ENCODE data around the gene MRPL34.

The MRPL34 gene

GRCh38 chr19:17325881-17326594 lies 20.4 kb downstream of the MRPL34 start:
- DNase-seq (ENCODE audit: insufficient read length, low spot score): no peak
- FAIRE-seq: no peak
- TF ChIP-seq POLR2A (IDR thresholded peaks at IDR 0.05; ENCODE audit: low read depth, low read length): no peak

- DNase-seq (ENCODE audit: insufficient read length, low spot score): no peak
- no peak for FAIRE-seq
- no peak for TF ChIP-seq POLR2A (IDR thresholded peaks at IDR 0.05; ENCODE audit: low read depth, low read length)
These were observed 20.9 kb downstream of the MRPL34 start for GRCh38 chr19:17326595-17326966.

DNA sequence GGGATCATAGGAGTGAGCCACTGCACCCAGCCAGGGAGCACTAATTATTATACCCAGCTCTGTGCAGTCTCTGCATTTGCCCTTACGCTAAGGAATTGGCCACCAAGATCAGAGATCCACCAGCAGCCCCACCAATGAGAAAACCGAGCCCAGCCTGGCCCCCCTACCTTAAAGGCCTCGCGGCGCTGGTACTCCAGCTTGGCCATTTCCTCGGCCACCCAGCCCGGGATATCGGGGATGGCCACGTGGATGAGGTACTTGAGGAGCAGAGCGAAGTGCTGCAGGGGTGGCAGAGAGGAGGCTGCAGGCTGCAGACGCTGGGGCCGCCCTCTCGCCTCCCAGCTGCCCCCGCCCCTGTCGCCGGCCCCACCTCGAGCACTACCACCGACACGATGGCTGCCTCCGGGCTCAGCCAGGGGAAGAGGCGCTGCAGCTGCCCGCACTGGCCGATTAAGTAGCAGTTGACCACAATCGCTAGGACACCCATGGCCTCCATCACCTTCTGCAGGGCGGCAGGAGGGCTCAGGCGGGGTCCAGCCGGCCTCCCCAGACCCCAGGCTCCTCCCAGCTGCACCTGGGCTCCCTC lies 21.5 kb downstream of the MRPL34 start:
- FAIRE-seq (no peak), DNase-seq (ENCODE audit: insufficient read length, low spot score) (no peak)
- TF ChIP-seq POLR2A (IDR thresholded peaks at IDR 0.05; ENCODE audit: low read depth, low read length): no peak

DNA sequence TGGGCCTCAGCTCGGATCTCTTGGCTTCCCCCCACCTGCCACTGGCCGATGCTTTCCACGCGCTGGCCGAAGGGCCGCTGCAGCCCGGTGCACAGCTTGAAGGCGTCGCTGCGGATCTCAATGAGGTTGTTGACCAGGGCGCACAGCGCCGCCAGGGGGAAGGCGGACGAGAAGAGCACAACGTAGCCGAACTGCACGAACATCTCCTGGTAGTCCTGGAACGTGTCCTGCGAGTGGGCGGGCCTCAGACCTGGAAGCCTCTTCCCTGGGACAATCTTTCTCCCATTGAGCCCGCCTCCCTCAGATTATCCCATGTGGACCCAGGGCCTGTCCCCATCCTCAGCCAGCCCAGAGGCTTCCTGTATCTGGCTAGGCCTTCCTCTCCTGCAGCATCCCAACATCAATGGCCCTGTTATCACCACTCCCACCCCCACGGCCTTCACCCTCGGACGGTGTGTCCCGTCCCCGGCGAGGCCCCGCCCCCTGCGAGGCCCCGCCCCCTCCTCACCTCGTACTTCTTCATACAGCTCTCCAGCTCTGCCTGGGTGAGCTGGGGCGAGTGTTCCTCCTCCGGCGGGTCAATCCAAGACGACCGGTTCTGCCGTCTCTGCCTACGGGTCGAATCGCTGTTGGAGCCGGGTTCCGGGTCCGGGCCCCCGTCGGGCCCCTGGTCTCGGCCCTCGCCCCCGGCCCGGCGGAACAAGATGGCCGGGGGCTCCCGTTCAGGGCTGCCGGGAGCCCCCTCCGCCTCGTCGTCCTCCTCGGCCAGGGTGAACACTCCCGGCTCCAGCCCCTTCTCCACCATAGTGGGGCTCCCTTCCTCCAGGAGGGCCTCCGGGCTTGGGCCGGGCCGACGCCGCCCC lies 22.2 kb downstream of the MRPL34 start:
- no peak for TF ChIP-seq POLR2A (IDR thresholded peaks at IDR 0.05; ENCODE audit: low read depth, low read length)
- no peak for DNase-seq (ENCODE audit: insufficient read length, low spot score)
- no peak for FAIRE-seq

GRCh38 chr19:17328517-17329365 lies 23.1 kb downstream of the MRPL34 start:
- TF ChIP-seq POLR2A (IDR thresholded peaks at IDR 0.05; ENCODE audit: low read depth, low read length): no peak
- FAIRE-seq: no peak
- no peak for DNase-seq (ENCODE audit: insufficient read length, low spot score)

GRCh38 chr19:17329366-17330261 lies 23.9 kb downstream of the MRPL34 start:
- DNase-seq (ENCODE audit: insufficient read length, low spot score) (no peak), FAIRE-seq (no peak)
- TF ChIP-seq POLR2A (IDR thresholded peaks at IDR 0.05; ENCODE audit: low read depth, low read length): no peak

- FAIRE-seq: no peak
- DNase-seq (ENCODE audit: insufficient read length, low spot score): no peak
- TF ChIP-seq POLR2A (IDR thresholded peaks at IDR 0.05; ENCODE audit: low read depth, low read length): no peak
These were observed 24.8 kb downstream of the MRPL34 start for GRCh38 chr19:17330262-17331044.

- no peak for DNase-seq (ENCODE audit: insufficient read length, low spot score)
- no peak for TF ChIP-seq POLR2A (IDR thresholded peaks at IDR 0.05; ENCODE audit: low read depth, low read length)
- no peak for FAIRE-seq
These were observed 25.4 kb downstream of the MRPL34 start for GRCh38 chr19:17331045-17331558.

DNA sequence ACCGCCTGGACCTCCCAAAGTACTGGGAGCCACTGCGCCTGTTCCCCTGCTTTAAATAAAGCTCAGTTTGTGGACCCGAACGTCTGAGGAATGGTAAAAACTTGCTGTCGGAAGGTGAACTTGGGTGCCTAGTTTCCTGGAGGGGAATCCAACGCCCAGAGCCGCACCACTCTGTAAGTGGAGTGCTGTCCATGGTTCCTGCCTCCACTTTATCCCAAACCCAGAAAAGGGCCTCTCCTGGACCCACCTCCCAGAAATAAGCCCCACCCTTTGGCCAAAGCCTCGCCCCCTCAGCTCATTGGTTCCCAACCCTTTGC lies 26.6 kb downstream of the MRPL34 start:
- no peak for TF ChIP-seq POLR2A (IDR thresholded peaks at IDR 0.05; ENCODE audit: low read depth, low read length)
- DNase-seq (ENCODE audit: insufficient read length, low spot score): no peak
- FAIRE-seq: no peak

DNA sequence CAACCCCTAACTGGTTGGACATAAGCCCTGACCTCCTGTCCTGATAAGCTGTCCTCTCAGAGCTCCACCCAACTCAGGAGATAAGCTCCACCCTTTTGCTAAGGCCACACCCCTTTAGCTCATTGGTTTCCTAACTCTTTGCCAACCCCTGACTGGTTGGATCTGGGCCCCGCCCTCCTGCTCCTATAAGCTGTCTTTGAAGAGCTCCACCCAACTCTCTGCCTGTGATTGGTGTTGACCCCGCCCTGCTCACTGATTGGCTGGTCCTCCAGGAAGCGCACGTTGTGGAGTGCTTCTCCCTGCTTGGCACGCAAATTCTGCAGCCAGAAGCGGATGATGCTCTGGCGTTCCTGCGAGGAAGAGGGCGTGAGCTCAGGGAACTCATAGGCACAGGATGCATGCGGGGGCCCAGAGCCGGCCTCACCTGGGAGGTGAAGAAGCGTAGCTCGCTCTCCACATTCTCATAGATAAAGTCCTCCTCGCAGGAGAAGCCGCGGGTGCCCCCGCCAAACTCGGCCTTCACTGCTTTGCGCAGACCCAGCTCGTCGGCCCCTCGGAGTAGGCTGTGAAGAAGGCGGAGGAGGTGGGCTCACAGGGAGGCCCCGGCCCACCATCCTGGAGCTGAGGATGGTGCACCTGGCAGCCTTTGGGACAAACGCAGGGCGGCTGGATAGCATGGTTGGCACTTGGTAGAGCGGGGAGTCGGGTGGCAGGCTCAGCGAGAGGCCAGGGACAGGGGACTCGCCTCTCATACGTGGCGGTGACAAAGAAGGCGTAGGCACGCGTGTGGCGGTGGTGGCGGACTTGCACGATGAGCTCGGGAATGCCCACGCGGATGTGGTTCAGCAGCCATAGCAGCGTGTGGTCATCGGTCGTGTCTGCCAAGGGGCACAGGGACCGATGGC lies 27.3 kb downstream of the MRPL34 start:
- no peak for DNase-seq (ENCODE audit: insufficient read length, low spot score)
- FAIRE-seq: no peak
- TF ChIP-seq POLR2A (IDR thresholded peaks at IDR 0.05; ENCODE audit: low read depth, low read length): no peak

Data from H54 (cell line).